K562 (cell line): ENCODE data around the gene CACNA2D2. TPM values are rescaled to one million over a fixed set of nuclear protein-coding genes. Genes with fewer than 3 reads are reported as not detected.

Experiments used
- ASH1L ChIP-seq: fragments of 450-650 bp; IDR thresholded peaks from 2 replicates; pipeline ENCODE4 v1.6.1; 2018; ENCODE audit warnings: borderline replicate concordance, mild to moderate bottlenecking, low read depth; ENCODE audit not compliant: partially characterized antibody
- NELFE ChIP-seq: IDR thresholded peaks from 2 replicates; pipeline ENCODE4 v1.6.1; 2011; ENCODE audit warnings: mild to moderate bottlenecking; ENCODE audit not compliant: insufficient read depth, insufficient read length
- NR0B1 ChIP-seq: fragments of 450-650 bp; IDR thresholded peaks from one replicate; pipeline ENCODE4 v1.6.1; 2018; ENCODE audit warnings: mild to moderate bottlenecking, moderate library complexity; ENCODE audit not compliant: partially characterized antibody
- SRSF3 ChIP-seq: fragments of 200-400 bp; formaldehyde crosslinking; IDR thresholded peaks from 2 replicates; pipeline ENCODE4 v1.6.1; 2016; ENCODE audit warnings: mild to moderate bottlenecking, low read length, moderate library complexity; ENCODE audit not compliant: insufficient read depth
- ZBED1 ChIP-seq: IDR thresholded peaks from 2 replicates; pipeline ENCODE4 v1.6.1; 2014
- ZNF444 ChIP-seq: fragments of 250-450 bp; sonication (Bioruptor Pico); IDR thresholded peaks from 2 replicates; pipeline ENCODE4 v1.4.0; 2020; ENCODE audit warnings: mild to moderate bottlenecking, moderate library complexity
- ZNF639 ChIP-seq, 2 experiments: fragments of 200-800 bp in 1 of 2; sonication (Bioruptor generic) in 1 of 2; sonication (generic) in 1 of 2; formaldehyde crosslinking in 1 of 2; IDR thresholded peaks in 1 of 2; conservative IDR thresholded peaks in 1 of 2; 2 replicates each; pipeline versions ENCODE4 v1.5.0 to v1.6.1; 2016 to 2020; ENCODE audit warnings: missing compliant biosample characterization in 1 of 2, missing genetic modification characterization in 1 of 2, missing genetic modification reagents in 1 of 2
- polyA plus RNA-seq, 8 experiments: library from polyadenylated mRNA; depleted of rRNA in 4 of 8; stranded (reverse) in 5 of 8; unstranded in 3 of 8; fragments of >200 nt; fragmentation: Nextera tagmentation in 2 of 8; fragmentation: Illumina TruSeq in 1 of 8; extraction: Ambion mirVana in 2 of 8; extraction: Trizol in 1 of 8; gene quantifications; 2 replicates each; pipeline versions ENCODE4 v1.2.1 to v1.2.3, GENCODE V29; 2011 to 2014; ENCODE audit warnings: inconsistent platforms in 1 of 8, missing spikeins in 1 of 8
- total RNA-seq, 7 experiments: library from RNA; depleted of rRNA in 6 of 7; stranded (reverse); fragments of >200 nt in 6 of 7; fragmentation: Illumina TruSeq in 2 of 7; extraction: Trizol in 2 of 7; gene quantifications; 2 replicates each; pipeline versions ENCODE4 v1.2.1 to v1.2.3, GENCODE V29; 2011 to 2021; ENCODE audit warnings: low replicate concordance in 1 of 7
- TF ChIP-seq, protein P1 (sequence below): IDR thresholded peaks from 2 replicates; pipeline ENCODE4 v1.6.1; 2011; ENCODE audit warnings: borderline replicate concordance, low read depth, mild to moderate bottlenecking, moderate library complexity, low read length; ENCODE audit not compliant: insufficient read depth, poor library complexity, severe bottlenecking
- TF ChIP-seq, protein P2 (sequence below): fragments of 450-650 bp; IDR thresholded peaks from 2 replicates; pipeline ENCODE4 v1.6.1; 2016; ENCODE audit warnings: mild to moderate bottlenecking, moderate library complexity

The CACNA2D2 gene
- total and polyA plus RNA-seq, 9 of the 15 experiments (the other 6 are each of a cell fraction or from before 2014, with no cell fraction given) = 0.11 to 0.58 (median 0.36) TPM; not detected in 2

DNA sequence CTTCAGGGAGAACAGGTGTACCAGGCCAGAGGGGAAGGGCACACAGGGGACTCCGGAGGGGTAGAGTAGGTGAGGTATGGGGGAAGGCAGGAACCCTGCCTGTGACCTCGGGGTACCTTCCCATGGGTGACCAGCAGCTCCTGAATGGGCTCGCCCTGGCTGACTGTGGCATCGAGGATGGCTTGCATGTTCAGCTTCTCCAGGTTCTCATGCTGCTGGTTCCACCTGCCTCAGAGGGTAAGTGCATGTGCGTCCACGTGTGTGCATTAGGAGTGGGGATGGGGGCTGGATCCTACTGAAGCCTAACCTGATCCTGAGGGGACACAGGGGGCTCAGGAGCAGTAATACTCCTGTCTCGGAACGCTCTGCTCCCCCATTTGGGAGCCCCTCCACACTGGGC lies 158.4 kb downstream of the CACNA2D2 start (continued):
- no peak for TF ChIP-seq ZNF444
- TF ChIP-seq SRSF3 = no peak
- TF ChIP-seq, protein P1, sequence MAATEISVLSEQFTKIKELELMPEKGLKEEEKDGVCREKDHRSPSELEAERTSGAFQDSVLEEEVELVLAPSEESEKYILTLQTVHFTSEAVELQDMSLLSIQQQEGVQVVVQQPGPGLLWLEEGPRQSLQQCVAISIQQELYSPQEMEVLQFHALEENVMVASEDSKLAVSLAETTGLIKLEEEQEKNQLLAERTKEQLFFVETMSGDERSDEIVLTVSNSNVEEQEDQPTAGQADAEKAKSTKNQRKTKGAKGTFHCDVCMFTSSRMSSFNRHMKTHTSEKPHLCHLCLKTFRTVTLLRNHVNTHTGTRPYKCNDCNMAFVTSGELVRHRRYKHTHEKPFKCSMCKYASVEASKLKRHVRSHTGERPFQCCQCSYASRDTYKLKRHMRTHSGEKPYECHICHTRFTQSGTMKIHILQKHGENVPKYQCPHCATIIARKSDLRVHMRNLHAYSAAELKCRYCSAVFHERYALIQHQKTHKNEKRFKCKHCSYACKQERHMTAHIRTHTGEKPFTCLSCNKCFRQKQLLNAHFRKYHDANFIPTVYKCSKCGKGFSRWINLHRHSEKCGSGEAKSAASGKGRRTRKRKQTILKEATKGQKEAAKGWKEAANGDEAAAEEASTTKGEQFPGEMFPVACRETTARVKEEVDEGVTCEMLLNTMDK = no peak
- no peak for TF ChIP-seq NELFE
- TF ChIP-seq NR0B1 = no peak
- no peak for TF ChIP-seq ASH1L
- TF ChIP-seq, protein P2, sequence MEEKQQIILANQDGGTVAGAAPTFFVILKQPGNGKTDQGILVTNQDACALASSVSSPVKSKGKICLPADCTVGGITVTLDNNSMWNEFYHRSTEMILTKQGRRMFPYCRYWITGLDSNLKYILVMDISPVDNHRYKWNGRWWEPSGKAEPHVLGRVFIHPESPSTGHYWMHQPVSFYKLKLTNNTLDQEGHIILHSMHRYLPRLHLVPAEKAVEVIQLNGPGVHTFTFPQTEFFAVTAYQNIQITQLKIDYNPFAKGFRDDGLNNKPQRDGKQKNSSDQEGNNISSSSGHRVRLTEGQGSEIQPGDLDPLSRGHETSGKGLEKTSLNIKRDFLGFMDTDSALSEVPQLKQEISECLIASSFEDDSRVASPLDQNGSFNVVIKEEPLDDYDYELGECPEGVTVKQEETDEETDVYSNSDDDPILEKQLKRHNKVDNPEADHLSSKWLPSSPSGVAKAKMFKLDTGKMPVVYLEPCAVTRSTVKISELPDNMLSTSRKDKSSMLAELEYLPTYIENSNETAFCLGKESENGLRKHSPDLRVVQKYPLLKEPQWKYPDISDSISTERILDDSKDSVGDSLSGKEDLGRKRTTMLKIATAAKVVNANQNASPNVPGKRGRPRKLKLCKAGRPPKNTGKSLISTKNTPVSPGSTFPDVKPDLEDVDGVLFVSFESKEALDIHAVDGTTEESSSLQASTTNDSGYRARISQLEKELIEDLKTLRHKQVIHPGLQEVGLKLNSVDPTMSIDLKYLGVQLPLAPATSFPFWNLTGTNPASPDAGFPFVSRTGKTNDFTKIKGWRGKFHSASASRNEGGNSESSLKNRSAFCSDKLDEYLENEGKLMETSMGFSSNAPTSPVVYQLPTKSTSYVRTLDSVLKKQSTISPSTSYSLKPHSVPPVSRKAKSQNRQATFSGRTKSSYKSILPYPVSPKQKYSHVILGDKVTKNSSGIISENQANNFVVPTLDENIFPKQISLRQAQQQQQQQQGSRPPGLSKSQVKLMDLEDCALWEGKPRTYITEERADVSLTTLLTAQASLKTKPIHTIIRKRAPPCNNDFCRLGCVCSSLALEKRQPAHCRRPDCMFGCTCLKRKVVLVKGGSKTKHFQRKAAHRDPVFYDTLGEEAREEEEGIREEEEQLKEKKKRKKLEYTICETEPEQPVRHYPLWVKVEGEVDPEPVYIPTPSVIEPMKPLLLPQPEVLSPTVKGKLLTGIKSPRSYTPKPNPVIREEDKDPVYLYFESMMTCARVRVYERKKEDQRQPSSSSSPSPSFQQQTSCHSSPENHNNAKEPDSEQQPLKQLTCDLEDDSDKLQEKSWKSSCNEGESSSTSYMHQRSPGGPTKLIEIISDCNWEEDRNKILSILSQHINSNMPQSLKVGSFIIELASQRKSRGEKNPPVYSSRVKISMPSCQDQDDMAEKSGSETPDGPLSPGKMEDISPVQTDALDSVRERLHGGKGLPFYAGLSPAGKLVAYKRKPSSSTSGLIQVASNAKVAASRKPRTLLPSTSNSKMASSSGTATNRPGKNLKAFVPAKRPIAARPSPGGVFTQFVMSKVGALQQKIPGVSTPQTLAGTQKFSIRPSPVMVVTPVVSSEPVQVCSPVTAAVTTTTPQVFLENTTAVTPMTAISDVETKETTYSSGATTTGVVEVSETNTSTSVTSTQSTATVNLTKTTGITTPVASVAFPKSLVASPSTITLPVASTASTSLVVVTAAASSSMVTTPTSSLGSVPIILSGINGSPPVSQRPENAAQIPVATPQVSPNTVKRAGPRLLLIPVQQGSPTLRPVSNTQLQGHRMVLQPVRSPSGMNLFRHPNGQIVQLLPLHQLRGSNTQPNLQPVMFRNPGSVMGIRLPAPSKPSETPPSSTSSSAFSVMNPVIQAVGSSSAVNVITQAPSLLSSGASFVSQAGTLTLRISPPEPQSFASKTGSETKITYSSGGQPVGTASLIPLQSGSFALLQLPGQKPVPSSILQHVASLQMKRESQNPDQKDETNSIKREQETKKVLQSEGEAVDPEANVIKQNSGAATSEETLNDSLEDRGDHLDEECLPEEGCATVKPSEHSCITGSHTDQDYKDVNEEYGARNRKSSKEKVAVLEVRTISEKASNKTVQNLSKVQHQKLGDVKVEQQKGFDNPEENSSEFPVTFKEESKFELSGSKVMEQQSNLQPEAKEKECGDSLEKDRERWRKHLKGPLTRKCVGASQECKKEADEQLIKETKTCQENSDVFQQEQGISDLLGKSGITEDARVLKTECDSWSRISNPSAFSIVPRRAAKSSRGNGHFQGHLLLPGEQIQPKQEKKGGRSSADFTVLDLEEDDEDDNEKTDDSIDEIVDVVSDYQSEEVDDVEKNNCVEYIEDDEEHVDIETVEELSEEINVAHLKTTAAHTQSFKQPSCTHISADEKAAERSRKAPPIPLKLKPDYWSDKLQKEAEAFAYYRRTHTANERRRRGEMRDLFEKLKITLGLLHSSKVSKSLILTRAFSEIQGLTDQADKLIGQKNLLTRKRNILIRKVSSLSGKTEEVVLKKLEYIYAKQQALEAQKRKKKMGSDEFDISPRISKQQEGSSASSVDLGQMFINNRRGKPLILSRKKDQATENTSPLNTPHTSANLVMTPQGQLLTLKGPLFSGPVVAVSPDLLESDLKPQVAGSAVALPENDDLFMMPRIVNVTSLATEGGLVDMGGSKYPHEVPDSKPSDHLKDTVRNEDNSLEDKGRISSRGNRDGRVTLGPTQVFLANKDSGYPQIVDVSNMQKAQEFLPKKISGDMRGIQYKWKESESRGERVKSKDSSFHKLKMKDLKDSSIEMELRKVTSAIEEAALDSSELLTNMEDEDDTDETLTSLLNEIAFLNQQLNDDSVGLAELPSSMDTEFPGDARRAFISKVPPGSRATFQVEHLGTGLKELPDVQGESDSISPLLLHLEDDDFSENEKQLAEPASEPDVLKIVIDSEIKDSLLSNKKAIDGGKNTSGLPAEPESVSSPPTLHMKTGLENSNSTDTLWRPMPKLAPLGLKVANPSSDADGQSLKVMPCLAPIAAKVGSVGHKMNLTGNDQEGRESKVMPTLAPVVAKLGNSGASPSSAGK = no peak
- no peak for TF ChIP-seq ZNF639 (CRISPR knock-in tag; conservative IDR thresholded peaks at IDR 0.05 in 1 of 2, IDR thresholded peaks at IDR 0.05 in 1 of 2)
- TF ChIP-seq ZBED1 = no peak
